ENCODE measurements around the gene NPHP1. TPM values are rescaled to one million over a fixed set of nuclear protein-coding genes. Genes with fewer than 3 reads are reported as not detected.
"Not testable (repeated sequence)": the region's sequence is repeated elsewhere in the genome, so short reads cannot be mapped to it uniquely, and the experiment has no call there.

The NPHP1 gene
- total RNA-seq, 1 donor from 2014 or later: 9.8 TPM

GRCh38 chr2:110078104-110078503, 126.7 kb downstream of the NPHP1 start:
- H3K27ac ChIP-seq; H3K4me3 ChIP-seq; H3K27me3 ChIP-seq; intact Hi-C loops (cut with DNase I); DNase-seq (ENCODE audit: low spot score in 2 of 2); H3K36me3 ChIP-seq; H3K4me1 ChIP-seq; H3K9me3 ChIP-seq: not testable (repeated sequence)

DNA sequence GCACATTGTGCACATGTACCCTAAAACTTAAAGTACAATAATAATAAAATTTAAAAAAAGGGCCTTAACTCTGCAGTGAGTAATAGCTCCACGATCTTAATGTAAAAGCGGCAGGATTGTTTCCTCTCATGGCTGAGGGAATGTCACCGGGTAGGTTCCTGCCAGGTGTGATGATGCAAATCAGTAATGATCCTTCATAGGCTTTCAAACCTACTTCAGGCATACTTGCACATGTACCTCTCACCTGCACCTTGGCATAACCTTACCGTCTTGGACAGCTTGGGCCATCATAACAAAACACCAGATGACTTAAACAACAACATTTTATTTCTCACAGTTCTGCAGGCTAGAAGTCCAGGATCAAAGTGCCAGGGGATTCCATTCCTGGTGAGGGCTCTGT, 128.9 kb downstream of the NPHP1 start:
- intact Hi-C loops (cut with DNase I); H3K4me3 ChIP-seq; H3K27me3 ChIP-seq; H3K9me3 ChIP-seq; DNase-seq (ENCODE audit: low spot score in 2 of 2); H3K27ac ChIP-seq; H3K4me1 ChIP-seq; H3K36me3 ChIP-seq: not testable (repeated sequence)

Other genes with a start within 250 kb of the NPHP1 start
- gene MALL, start 89.2 kb downstream of the NPHP1 start, total RNA-seq: 38.5 TPM
- 381 TPM for gene MTLN, start 7.5 kb upstream of the NPHP1 start, total RNA-seq